ENCODE data around the gene OTOGL. TPM values are rescaled to one million over a fixed set of nuclear protein-coding genes. Genes with fewer than 3 reads are reported as not detected.

OTOGL gene
- polyA plus RNA-seq, 3 donors = not detected

DNA sequence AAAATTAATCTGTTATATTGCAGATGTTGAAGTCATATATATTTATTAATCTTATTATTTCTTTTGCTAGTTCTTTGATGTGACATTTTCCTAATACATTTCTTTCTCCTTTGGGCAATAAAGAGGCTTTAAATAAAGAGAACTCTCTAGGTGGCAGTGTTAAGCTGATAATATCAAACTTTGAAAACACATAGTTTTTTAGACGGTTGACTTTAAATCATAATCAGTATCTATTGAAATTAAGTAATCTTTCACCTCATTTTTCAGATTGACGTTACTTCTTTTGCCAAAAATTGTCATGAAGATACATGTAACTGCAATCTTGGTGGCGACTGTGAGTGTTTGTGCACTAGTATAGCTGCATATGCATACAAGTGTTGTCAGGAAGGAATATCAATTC is 213.9 kb downstream of the OTOGL start:
- Histone ChIP-seq H2AFZ (ENCODE audit: insufficient read depth, low read depth, low read length, poor library complexity, severe bottlenecking) (no peak overlapping the region), H3K9ac (ENCODE audit: insufficient read depth, low read length, poor library complexity, severe bottlenecking) (no peak overlapping the region), H3K4me1 (ENCODE audit: control insufficient read depth in 1 of 2, insufficient read depth in 2 of 2, low read length in 2 of 2) (no peaks in the 10 kb centered on the region), H3K27me3 (ENCODE audit: control insufficient read depth in 2 of 2, insufficient read depth in 2 of 2, low read length in 2 of 2) (no peaks in the 10 kb centered on the region), H3K36me3 (replicated peaks in 1 of 2; ENCODE audit: control insufficient read depth in 1 of 2, insufficient read depth in 2 of 2, low read length in 2 of 2) (no peaks in the 10 kb centered on the region), H4K20me1 (ENCODE audit: insufficient read depth, low read length) (no peaks in the 10 kb centered on the region), H3K9me3 (replicated peaks in 1 of 2; ENCODE audit: control insufficient read depth in 1 of 2, insufficient read depth in 1 of 2, low read length in 2 of 2) (no peaks in the 10 kb centered on the region), H3K4me3 (replicated peaks in 1 of 3; ENCODE audit: low read depth in 2 of 3, low read length in 3 of 3) (no peak overlapping the region), H3K4me2 (replicated peaks; ENCODE audit: extremely low read depth, low read length, poor library complexity, severe bottlenecking) (no peak overlapping the region), H3K27ac (ENCODE audit: low read depth in 1 of 2, low read length in 2 of 2) (no peak overlapping the region), H3K79me2 (ENCODE audit: insufficient read depth, low read length) (no peaks in the 10 kb centered on the region)
- TF ChIP-seq, protein P1, sequence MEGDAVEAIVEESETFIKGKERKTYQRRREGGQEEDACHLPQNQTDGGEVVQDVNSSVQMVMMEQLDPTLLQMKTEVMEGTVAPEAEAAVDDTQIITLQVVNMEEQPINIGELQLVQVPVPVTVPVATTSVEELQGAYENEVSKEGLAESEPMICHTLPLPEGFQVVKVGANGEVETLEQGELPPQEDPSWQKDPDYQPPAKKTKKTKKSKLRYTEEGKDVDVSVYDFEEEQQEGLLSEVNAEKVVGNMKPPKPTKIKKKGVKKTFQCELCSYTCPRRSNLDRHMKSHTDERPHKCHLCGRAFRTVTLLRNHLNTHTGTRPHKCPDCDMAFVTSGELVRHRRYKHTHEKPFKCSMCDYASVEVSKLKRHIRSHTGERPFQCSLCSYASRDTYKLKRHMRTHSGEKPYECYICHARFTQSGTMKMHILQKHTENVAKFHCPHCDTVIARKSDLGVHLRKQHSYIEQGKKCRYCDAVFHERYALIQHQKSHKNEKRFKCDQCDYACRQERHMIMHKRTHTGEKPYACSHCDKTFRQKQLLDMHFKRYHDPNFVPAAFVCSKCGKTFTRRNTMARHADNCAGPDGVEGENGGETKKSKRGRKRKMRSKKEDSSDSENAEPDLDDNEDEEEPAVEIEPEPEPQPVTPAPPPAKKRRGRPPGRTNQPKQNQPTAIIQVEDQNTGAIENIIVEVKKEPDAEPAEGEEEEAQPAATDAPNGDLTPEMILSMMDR (IDR thresholded peaks at IDR 0.05) = no peak
- no peaks in the 10 kb centered on the region for H3K27me3 Mint-ChIP-seq (ENCODE audit: low read depth in 3 of 3)
- H3K36me3 Mint-ChIP-seq = no peaks in the 10 kb centered on the region
- intact Hi-C loops (cut with micrococcal nuclease) = no loop called here
- WGBS (ENCODE audit: insufficient coverage) = no CpG with 5 or more reads among the region's 3 CpGs
- no peak for DNase-seq
- no peak overlapping the region for H3K4me3 Mint-ChIP-seq
- no peaks in the 10 kb centered on the region for H3K4me1 Mint-ChIP-seq
- H3K9me3 Mint-ChIP-seq = peaks cover 0 to 4% (median under 1%) of the 10 kb centered on the region in 7 donors
- no peak overlapping the region for H3K27ac Mint-ChIP-seq

DNA sequence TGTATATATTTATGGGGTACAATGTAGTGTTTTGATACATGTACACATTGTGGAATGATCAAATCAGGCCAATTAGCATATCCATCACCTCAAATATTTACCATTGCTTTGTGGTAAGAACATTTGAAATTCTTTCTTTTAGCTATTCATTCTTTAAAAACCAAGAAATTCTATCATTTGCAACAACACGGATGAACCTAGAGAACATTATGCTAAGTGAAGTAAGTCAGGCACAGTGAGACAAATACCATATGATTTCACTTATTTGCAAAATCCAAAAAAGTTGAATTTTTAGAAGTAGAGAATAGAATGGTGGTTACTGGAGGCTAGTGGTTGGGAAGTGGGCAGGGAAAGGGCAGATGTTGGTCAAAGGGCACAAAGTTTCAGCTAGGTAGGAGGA is 215.4 kb downstream of the OTOGL start:
- Mint-ChIP-seq H3K36me3 (no peaks in the 10 kb centered on the region), H3K9me3 (peaks cover 0 to 4% (median 0%) of the 10 kb centered on the region in 7 donors), H3K4me1 (no peaks in the 10 kb centered on the region), H3K27me3 (ENCODE audit: low read depth in 3 of 3) (no peaks in the 10 kb centered on the region), H3K4me3 (no peak overlapping the region), H3K27ac (no peak overlapping the region)
- Histone ChIP-seq H3K79me2 (ENCODE audit: insufficient read depth, low read length) (no peaks in the 10 kb centered on the region), H3K4me2 (replicated peaks; ENCODE audit: extremely low read depth, low read length, poor library complexity, severe bottlenecking) (no peak overlapping the region), H4K20me1 (ENCODE audit: insufficient read depth, low read length) (no peaks in the 10 kb centered on the region), H3K9ac (ENCODE audit: insufficient read depth, low read length, poor library complexity, severe bottlenecking) (no peak overlapping the region), H3K27ac (ENCODE audit: low read depth in 1 of 2, low read length in 2 of 2) (no peak overlapping the region), H3K36me3 (replicated peaks in 1 of 2; ENCODE audit: control insufficient read depth in 1 of 2, insufficient read depth in 2 of 2, low read length in 2 of 2) (no peaks in the 10 kb centered on the region), H3K4me3 (replicated peaks in 1 of 3; ENCODE audit: low read depth in 2 of 3, low read length in 3 of 3) (no peak overlapping the region), H2AFZ (ENCODE audit: insufficient read depth, low read depth, low read length, poor library complexity, severe bottlenecking) (no peak overlapping the region), H3K4me1 (ENCODE audit: control insufficient read depth in 1 of 2, insufficient read depth in 2 of 2, low read length in 2 of 2) (no peaks in the 10 kb centered on the region), H3K9me3 (replicated peaks in 1 of 2; ENCODE audit: control insufficient read depth in 1 of 2, insufficient read depth in 1 of 2, low read length in 2 of 2) (no peaks in the 10 kb centered on the region), H3K27me3 (ENCODE audit: control insufficient read depth in 2 of 2, insufficient read depth in 2 of 2, low read length in 2 of 2) (no peaks in the 10 kb centered on the region)
- TF ChIP-seq, protein P1 (IDR thresholded peaks at IDR 0.05) = no peak
- DNase-seq = no peak
- intact Hi-C loops (cut with micrococcal nuclease) = no loop called here
- WGBS (ENCODE audit: insufficient coverage) = no CpG with 5 or more reads among the region's 1 CpG
